ENCODE data around the gene VSIG4.

DNA sequence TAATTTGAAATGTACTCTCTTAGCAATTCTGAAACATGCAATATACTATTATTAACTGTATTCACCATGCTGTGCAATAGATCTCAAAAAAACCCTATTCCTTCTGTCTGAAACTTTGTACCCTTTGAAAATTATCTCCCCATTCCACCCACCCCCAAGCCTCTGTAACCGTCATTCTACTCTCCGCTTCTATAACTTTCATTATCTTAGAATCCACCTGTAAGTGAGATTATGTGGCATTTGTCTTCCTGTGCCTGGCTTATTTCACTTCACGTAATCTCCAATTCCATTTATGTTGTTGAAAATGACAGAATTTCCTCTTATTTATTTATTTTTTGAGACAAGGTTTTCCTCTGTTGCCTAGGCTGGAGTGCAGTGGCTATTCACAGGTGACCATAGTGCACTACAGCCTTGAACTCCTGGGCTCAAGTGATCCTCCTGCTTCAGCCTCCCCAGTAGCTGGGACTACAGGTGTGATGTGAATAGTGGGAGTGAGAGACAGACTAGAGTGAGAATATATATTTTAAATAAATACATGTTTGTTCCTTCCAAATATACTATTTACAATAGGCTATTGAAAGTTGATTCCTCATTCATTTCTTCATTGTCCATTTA is 30.5 kb downstream of the VSIG4 start:
- no peak for TF ChIP-seq EZH2phosphoT487 (IDR thresholded peaks at IDR 0.05)
- TF ChIP-seq, protein P1, sequence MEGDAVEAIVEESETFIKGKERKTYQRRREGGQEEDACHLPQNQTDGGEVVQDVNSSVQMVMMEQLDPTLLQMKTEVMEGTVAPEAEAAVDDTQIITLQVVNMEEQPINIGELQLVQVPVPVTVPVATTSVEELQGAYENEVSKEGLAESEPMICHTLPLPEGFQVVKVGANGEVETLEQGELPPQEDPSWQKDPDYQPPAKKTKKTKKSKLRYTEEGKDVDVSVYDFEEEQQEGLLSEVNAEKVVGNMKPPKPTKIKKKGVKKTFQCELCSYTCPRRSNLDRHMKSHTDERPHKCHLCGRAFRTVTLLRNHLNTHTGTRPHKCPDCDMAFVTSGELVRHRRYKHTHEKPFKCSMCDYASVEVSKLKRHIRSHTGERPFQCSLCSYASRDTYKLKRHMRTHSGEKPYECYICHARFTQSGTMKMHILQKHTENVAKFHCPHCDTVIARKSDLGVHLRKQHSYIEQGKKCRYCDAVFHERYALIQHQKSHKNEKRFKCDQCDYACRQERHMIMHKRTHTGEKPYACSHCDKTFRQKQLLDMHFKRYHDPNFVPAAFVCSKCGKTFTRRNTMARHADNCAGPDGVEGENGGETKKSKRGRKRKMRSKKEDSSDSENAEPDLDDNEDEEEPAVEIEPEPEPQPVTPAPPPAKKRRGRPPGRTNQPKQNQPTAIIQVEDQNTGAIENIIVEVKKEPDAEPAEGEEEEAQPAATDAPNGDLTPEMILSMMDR (IDR thresholded peaks at IDR 0.05): no peak
- no peak for TF ChIP-seq EZH2 (IDR thresholded peaks at IDR 0.05)
